Measurements from ENCODE around the gene MDM2. TPM values are rescaled to one million over a fixed set of nuclear protein-coding genes. Genes with fewer than 3 reads are reported as not detected.

MDM2 gene
- total RNA-seq, 1 experiment from 2014 or later: 207 TPM

DNA sequence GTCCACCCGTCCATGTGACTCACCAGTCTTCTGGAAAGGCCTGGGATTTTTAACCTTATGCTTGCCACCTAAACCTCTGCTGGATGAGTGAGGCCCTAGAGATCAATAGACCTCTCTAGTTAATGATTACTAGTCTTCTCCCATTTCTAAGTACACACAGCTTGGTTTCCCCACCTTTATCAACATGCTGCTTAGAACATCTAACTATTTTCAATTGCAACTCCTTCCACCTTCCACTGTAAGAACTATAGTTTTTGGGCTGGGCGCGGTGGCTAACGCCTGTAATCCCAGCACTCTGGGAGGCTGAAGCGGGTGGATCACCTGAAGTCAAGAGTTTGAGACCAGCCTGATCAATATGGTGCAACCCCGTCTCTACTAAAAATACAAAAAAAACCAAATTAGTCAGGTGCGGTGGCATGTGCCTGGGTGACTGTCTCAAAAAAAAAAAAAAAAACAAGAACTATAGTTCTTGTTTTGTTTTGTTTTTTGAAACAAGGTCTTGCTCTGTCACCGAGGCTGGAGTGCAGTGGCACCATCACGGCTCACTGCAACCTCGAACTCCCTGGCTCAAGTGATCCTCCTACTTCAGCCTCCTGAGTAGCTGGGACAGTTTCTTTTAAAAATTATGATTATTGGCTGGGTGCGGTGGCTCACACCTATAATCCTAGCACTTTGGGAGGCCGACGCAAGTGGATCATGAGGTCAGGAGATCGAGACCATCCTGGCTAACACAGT lies 18.7 kb upstream of the MDM2 start:
- TF ChIP-seq, protein P1, sequence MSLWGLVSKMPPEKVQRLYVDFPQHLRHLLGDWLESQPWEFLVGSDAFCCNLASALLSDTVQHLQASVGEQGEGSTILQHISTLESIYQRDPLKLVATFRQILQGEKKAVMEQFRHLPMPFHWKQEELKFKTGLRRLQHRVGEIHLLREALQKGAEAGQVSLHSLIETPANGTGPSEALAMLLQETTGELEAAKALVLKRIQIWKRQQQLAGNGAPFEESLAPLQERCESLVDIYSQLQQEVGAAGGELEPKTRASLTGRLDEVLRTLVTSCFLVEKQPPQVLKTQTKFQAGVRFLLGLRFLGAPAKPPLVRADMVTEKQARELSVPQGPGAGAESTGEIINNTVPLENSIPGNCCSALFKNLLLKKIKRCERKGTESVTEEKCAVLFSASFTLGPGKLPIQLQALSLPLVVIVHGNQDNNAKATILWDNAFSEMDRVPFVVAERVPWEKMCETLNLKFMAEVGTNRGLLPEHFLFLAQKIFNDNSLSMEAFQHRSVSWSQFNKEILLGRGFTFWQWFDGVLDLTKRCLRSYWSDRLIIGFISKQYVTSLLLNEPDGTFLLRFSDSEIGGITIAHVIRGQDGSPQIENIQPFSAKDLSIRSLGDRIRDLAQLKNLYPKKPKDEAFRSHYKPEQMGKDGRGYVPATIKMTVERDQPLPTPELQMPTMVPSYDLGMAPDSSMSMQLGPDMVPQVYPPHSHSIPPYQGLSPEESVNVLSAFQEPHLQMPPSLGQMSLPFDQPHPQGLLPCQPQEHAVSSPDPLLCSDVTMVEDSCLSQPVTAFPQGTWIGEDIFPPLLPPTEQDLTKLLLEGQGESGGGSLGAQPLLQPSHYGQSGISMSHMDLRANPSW (CRISPR knock-in tag; conservative IDR thresholded peaks at IDR 0.05; ENCODE audit: low read depth): no peak
- TF ChIP-seq, protein P2, sequence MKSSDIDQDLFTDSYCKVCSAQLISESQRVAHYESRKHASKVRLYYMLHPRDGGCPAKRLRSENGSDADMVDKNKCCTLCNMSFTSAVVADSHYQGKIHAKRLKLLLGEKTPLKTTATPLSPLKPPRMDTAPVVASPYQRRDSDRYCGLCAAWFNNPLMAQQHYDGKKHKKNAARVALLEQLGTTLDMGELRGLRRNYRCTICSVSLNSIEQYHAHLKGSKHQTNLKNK (CRISPR knock-in tag; IDR thresholded peaks at IDR 0.05): no peak
- 0 out of 2 replicates have a peak, but pooled peaks have one; percentile 44 for TF ChIP-seq GABPB1 (CRISPR knock-in tag; IDR thresholded peaks at IDR 0.05)
- Mint-ChIP-seq H3K27me3 (ENCODE audit: low read depth) (no peaks in the 10 kb centered on the region), H3K4me3 (no peak overlapping the region), H3K9me3 (no peaks in the 10 kb centered on the region), H3K4me1 (peaks cover 13% of the 10 kb centered on the region), H3K36me3 (no peaks in the 10 kb centered on the region), H3K27ac (no peak overlapping the region)
- no peak for DNase-seq (ENCODE audit: low spot score)
- ChIA-PET POLR2A (no interaction called here), CTCF (no interaction called here)
- no peak for ATAC-seq

DNA sequence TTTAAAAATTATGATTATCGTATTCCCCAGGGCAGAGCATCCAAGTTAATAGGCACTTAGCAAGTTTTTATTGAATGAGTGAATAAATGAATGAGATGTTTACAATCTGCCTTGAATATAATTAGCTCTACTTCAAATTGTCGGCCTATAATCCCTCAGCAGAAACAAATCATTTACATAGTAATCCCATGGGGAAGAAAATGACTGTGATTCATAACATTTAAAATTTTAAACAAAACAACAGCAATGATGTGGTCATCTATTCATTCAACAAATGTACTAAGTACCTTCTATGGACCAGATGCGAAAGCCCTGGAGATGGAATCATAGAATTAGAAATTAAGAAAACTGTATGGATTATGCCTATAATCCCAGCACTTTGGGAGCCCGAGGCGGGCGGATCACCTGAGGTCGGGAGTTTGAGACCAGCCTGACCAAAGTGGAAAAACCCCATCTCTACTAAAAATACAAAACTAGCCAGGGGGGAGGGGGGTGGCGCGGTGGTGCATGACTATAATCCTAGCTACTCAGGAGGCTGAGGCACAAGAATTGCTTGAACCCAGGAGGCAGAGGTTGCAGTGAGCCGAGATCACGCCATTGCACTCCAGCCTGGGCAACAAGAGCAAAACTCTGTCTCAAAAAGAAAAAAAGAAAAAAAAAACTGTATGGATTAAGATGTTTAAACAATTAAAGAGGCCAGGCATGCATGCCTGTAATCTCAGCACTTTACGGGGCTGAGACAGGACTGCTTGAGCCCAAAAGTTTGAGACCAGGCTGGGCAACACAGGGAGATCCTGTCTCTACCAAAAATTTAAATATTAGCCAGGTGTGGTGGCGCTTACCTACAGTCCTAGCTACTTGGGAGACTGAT lies 17.7 kb upstream of the MDM2 start:
- Mint-ChIP-seq H3K4me1 (peaks cover 13% of the 10 kb centered on the region), H3K9me3 (no peaks in the 10 kb centered on the region), H3K4me3 (no peak overlapping the region), H3K27ac (no peak overlapping the region), H3K27me3 (ENCODE audit: low read depth) (no peaks in the 10 kb centered on the region), H3K36me3 (no peaks in the 10 kb centered on the region)
- ChIA-PET CTCF (no interaction called here), POLR2A (no interaction called here)
- TF ChIP-seq ZNF423 (CRISPR knock-in tag; IDR thresholded peaks at IDR 0.05) (no peak), HMGA2 (CRISPR knock-in tag; IDR thresholded peaks at IDR 0.05) (no peak), RELA (CRISPR knock-in tag; IDR thresholded peaks at IDR 0.05; ENCODE audit: borderline replicate concordance) (no peak), ELF4 (CRISPR knock-in tag; IDR thresholded peaks at IDR 0.05; ENCODE audit: low read depth) (no peak), SP1 (CRISPR knock-in tag; conservative IDR thresholded peaks at IDR 0.05) (no peak), MXD4 (CRISPR knock-in tag; IDR thresholded peaks at IDR 0.05; ENCODE audit: borderline replicate concordance) (no peak), JAZF1 (CRISPR knock-in tag; IDR thresholded peaks at IDR 0.05) (no peak), CREM (CRISPR knock-in tag; IDR thresholded peaks at IDR 0.05) (no peak)
- TF ChIP-seq, protein P3, sequence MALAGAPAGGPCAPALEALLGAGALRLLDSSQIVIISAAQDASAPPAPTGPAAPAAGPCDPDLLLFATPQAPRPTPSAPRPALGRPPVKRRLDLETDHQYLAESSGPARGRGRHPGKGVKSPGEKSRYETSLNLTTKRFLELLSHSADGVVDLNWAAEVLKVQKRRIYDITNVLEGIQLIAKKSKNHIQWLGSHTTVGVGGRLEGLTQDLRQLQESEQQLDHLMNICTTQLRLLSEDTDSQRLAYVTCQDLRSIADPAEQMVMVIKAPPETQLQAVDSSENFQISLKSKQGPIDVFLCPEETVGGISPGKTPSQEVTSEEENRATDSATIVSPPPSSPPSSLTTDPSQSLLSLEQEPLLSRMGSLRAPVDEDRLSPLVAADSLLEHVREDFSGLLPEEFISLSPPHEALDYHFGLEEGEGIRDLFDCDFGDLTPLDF (CRISPR knock-in tag; IDR thresholded peaks at IDR 0.05): no peak
- ATAC-seq (no peak), DNase-seq (ENCODE audit: low spot score) (no peak)

DNA sequence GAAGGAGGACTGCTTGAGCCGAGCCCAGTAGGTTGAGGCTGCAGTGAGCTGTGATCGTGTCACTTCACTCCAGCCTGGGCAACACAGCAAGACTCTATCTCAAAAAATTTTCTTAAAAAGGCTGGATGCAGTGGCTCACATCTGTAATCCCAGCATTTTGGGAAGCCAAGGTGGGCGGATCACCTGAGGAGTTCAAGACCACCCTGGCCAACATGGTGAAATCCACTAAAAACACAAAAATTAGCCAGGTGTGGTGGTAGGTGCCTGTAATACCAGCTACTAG lies 17.1 kb upstream of the MDM2 start:
- H3K9me3 Mint-ChIP-seq: no peaks in the 10 kb centered on the region
- TF ChIP-seq, protein P4, sequence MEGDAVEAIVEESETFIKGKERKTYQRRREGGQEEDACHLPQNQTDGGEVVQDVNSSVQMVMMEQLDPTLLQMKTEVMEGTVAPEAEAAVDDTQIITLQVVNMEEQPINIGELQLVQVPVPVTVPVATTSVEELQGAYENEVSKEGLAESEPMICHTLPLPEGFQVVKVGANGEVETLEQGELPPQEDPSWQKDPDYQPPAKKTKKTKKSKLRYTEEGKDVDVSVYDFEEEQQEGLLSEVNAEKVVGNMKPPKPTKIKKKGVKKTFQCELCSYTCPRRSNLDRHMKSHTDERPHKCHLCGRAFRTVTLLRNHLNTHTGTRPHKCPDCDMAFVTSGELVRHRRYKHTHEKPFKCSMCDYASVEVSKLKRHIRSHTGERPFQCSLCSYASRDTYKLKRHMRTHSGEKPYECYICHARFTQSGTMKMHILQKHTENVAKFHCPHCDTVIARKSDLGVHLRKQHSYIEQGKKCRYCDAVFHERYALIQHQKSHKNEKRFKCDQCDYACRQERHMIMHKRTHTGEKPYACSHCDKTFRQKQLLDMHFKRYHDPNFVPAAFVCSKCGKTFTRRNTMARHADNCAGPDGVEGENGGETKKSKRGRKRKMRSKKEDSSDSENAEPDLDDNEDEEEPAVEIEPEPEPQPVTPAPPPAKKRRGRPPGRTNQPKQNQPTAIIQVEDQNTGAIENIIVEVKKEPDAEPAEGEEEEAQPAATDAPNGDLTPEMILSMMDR (IDR thresholded peaks at IDR 0.05): no peak
- TF ChIP-seq, protein P5, sequence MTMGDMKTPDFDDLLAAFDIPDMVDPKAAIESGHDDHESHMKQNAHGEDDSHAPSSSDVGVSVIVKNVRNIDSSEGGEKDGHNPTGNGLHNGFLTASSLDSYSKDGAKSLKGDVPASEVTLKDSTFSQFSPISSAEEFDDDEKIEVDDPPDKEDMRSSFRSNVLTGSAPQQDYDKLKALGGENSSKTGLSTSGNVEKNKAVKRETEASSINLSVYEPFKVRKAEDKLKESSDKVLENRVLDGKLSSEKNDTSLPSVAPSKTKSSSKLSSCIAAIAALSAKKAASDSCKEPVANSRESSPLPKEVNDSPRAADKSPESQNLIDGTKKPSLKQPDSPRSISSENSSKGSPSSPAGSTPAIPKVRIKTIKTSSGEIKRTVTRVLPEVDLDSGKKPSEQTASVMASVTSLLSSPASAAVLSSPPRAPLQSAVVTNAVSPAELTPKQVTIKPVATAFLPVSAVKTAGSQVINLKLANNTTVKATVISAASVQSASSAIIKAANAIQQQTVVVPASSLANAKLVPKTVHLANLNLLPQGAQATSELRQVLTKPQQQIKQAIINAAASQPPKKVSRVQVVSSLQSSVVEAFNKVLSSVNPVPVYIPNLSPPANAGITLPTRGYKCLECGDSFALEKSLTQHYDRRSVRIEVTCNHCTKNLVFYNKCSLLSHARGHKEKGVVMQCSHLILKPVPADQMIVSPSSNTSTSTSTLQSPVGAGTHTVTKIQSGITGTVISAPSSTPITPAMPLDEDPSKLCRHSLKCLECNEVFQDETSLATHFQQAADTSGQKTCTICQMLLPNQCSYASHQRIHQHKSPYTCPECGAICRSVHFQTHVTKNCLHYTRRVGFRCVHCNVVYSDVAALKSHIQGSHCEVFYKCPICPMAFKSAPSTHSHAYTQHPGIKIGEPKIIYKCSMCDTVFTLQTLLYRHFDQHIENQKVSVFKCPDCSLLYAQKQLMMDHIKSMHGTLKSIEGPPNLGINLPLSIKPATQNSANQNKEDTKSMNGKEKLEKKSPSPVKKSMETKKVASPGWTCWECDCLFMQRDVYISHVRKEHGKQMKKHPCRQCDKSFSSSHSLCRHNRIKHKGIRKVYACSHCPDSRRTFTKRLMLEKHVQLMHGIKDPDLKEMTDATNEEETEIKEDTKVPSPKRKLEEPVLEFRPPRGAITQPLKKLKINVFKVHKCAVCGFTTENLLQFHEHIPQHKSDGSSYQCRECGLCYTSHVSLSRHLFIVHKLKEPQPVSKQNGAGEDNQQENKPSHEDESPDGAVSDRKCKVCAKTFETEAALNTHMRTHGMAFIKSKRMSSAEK (CRISPR knock-in tag; IDR thresholded peaks at IDR 0.05; ENCODE audit: borderline replicate concordance): no peak
- no peak for TF ChIP-seq NR3C1 (CRISPR knock-in tag; conservative IDR thresholded peaks at IDR 0.05; ENCODE audit: low read depth)
- no peak for TF ChIP-seq ATF2 (CRISPR knock-in tag; IDR thresholded peaks at IDR 0.05; ENCODE audit: borderline replicate concordance, low read depth)
- no peak for TF ChIP-seq ZNF396 (CRISPR knock-in tag; IDR thresholded peaks at IDR 0.05; ENCODE audit: borderline replicate concordance)
- no peak for TF ChIP-seq HMGA2 (CRISPR knock-in tag; IDR thresholded peaks at IDR 0.05)
- TF ChIP-seq FOXP1 (CRISPR knock-in tag; IDR thresholded peaks at IDR 0.05; ENCODE audit: borderline replicate concordance): no peak
- TF ChIP-seq ZNF416 (CRISPR knock-in tag; IDR thresholded peaks at IDR 0.05): no peak

More for the DNA sequence above, 17.1 kb upstream of the MDM2 start:
- ChIA-PET POLR2A (no interaction called here), CTCF (no interaction called here)
- no peak overlapping the region for H3K4me3 Mint-ChIP-seq
- H3K36me3 Mint-ChIP-seq: no peaks in the 10 kb centered on the region
- no peaks in the 10 kb centered on the region for H3K27me3 Mint-ChIP-seq (ENCODE audit: low read depth)
- ATAC-seq (no peak), DNase-seq (ENCODE audit: low spot score) (no peak)
- H3K27ac Mint-ChIP-seq: no peak overlapping the region
- peaks cover 13% of the 10 kb centered on the region for H3K4me1 Mint-ChIP-seq
